HepG2 (cell line): Measurements from ENCODE around the gene SLC16A4. TPM values are rescaled to one million over a fixed set of nuclear protein-coding genes. Genes with fewer than 3 reads are reported as not detected.

Experiments used
- ATAC-seq: fragments of 200-7000 bp; cut with Tn5 transposase; 3 replicates; pipeline ENCODE4 v1.9.1; 2020; ENCODE audit warnings: mild to moderate bottlenecking, moderate library complexity
- BruUV-seq: library from RNA; stranded (reverse); fragments of 400-500 nt; replicated peaks from 2 replicates; lab custom pipeline; 2021; lab: Mats Ljungman, UMichigan
- CTCF ChIA-PET: fragments of 300-600 bp; formaldehyde crosslinking; extraction: SDS; loops from one replicate; lab custom pipeline; 2021; ENCODE audit warnings: low total read pairs, inconsistent platforms, low intra/inter-chr PET ratio; lab: Yijun Ruan, JAX
- POLR2A ChIA-PET: fragments of 350-600 bp; sonication (Branson Sonifier 250); formaldehyde crosslinking; loops from one replicate; lab custom pipeline; 2020; ENCODE audit warnings: antibody characterized with exemption, inconsistent platforms; lab: Yijun Ruan, JAX
- DNase-seq: peaks from one replicate; pipeline ENCODE4 v3.0.0-alpha.2; 2015; ENCODE audit warnings: low spot score
- FAIRE-seq: peaks from 3 replicates; lab custom pipeline; 2011; peaks lifted over from hg19 to GRCh38; lab: Jason Lieb, UNC
- H2AFZ ChIP-seq: one replicate; pipeline ENCODE4 v1.6.1; 2011; ENCODE audit warnings: low read length, inconsistent platforms
- H3K27ac ChIP-seq: fragments of 300-600 bp; 3 replicates; pipeline ENCODE4 v1.8.0; 2011; ENCODE audit warnings: mixed run types, mild to moderate bottlenecking, mixed read lengths, low read length, inconsistent platforms; ENCODE audit not compliant: insufficient read depth; ENCODE audit errors: extremely low read length
- H3K27me3 ChIP-seq, 2 experiments: fragments of 200-600 bp in 1 of 2; 2 replicates in 1 of 2; 3 replicates in 1 of 2; pipeline versions ENCODE4 v1.6.0 to v1.8.0; 2011; ENCODE audit warnings: low read length in 2 of 2, mild to moderate bottlenecking in 2 of 2, moderate library complexity in 2 of 2, inconsistent platforms in 1 of 2; ENCODE audit not compliant: insufficient read depth in 2 of 2, control insufficient read depth in 1 of 2
- H3K36me3 ChIP-seq, 2 experiments: fragments of 200-600 bp in 1 of 2; replicated peaks in 1 of 2; 2 replicates in 1 of 2; 3 replicates in 1 of 2; pipeline versions ENCODE4 v1.5.1 to v1.8.0; 2011; ENCODE audit warnings: low read length in 2 of 2, inconsistent platforms in 1 of 2; ENCODE audit not compliant: insufficient read depth in 2 of 2, control insufficient read depth in 1 of 2
- H3K4me1 ChIP-seq: 2 replicates; pipeline ENCODE4 v1.5.1; 2012; ENCODE audit warnings: low read length, inconsistent platforms; ENCODE audit not compliant: insufficient read depth
- H3K4me2 ChIP-seq: 2 replicates; pipeline ENCODE4 v1.6.0; 2011; ENCODE audit warnings: low read depth, low read length, inconsistent platforms
- H3K4me3 ChIP-seq, 3 experiments: fragments of 200-600 bp in 1 of 3; sonication (generic), shearing (Covaris generic) in 1 of 3; replicated peaks in 1 of 3; 2 replicates each; pipeline ENCODE4 v1.5.1; 2011 to 2016; ENCODE audit warnings: low read length in 3 of 3, inconsistent platforms in 2 of 3, low read depth in 2 of 3, mild to moderate bottlenecking in 2 of 3, control low read depth in 1 of 3, mixed read lengths in 1 of 3; ENCODE audit not compliant: insufficient read depth in 1 of 3
- H3K79me2 ChIP-seq: one replicate; pipeline ENCODE4 v1.6.1; 2011; ENCODE audit warnings: low read length, inconsistent platforms; ENCODE audit not compliant: insufficient read depth
- H3K9ac ChIP-seq: 2 replicates; pipeline ENCODE4 v1.6.0; 2011; ENCODE audit warnings: mild to moderate bottlenecking, low read depth, low read length, inconsistent platforms; ENCODE audit not compliant: insufficient read depth
- H3K9me3 ChIP-seq: 2 replicates; pipeline ENCODE4 v1.5.1; 2012; ENCODE audit warnings: mild to moderate bottlenecking, low read length
- H4K20me1 ChIP-seq: 2 replicates; pipeline ENCODE4 v1.6.0; 2011; ENCODE audit warnings: inconsistent platforms, mild to moderate bottlenecking, low read length, moderate library complexity; ENCODE audit not compliant: insufficient read depth
- AHR ChIP-seq: IDR thresholded peaks from 2 replicates; pipeline ENCODE4 v1.6.1; 2018; ENCODE audit warnings: missing genetic modification reagents, missing compliant biosample characterization
- GABPB1 ChIP-seq: IDR thresholded peaks from 2 replicates; pipeline ENCODE4 v1.6.1; 2016; ENCODE audit warnings: mild to moderate bottlenecking, missing genetic modification reagents, moderate library complexity, missing compliant biosample characterization
- PHF21A ChIP-seq: sonication (generic); formaldehyde crosslinking; IDR thresholded peaks from 2 replicates; pipeline ENCODE4 v1.5.0; 2020; ENCODE audit warnings: mild to moderate bottlenecking, missing genetic modification reagents
- RARG ChIP-seq: sonication (generic); formaldehyde crosslinking; IDR thresholded peaks from 2 replicates; pipeline ENCODE4 v1.4.0; 2020; ENCODE audit warnings: low read depth, mild to moderate bottlenecking, missing genetic modification reagents
- TBX3 ChIP-seq: fragments of 450-650 bp; IDR thresholded peaks from 2 replicates; pipeline ENCODE4 v1.6.1; 2017; ENCODE audit warnings: antibody characterized with exemption, mild to moderate bottlenecking, inconsistent platforms, borderline replicate concordance
- ZIK1 ChIP-seq: sonication (generic); formaldehyde crosslinking; IDR thresholded peaks from 2 replicates; pipeline ENCODE4 v1.5.0; 2020; ENCODE audit warnings: mild to moderate bottlenecking, low read depth, missing genetic modification reagents, borderline replicate concordance
- ZNF225 ChIP-seq: sonication (generic); formaldehyde crosslinking; IDR thresholded peaks from 2 replicates; pipeline ENCODE4 v1.4.0; 2020; ENCODE audit warnings: mild to moderate bottlenecking, missing genetic modification reagents
- WGBS: methylation state at CpG from one replicate; pipeline ENCODE4 v1.1.6; 2017; ENCODE audit warnings: low lambda C conversion rate; 5-methylcytosine and 5-hydroxymethylcytosine counted together
- in situ Hi-C: cut with HindIII; loops from 2 replicates; pipeline ENCODE4 v1.10.0; 2017; ENCODE audit warnings: low pct_unique_long_range_greater_than_20kb; ENCODE audit not compliant: extremely low pct_ligation_motif_present
- intact Hi-C: fragments of 100-400 bp; cut with micrococcal nuclease; formaldehyde crosslinking; loops from one replicate; pipeline ENCODE4 v1.10.0; 2022; ENCODE audit not compliant: unreplicated experiment
- polyA plus RNA-seq, 8 experiments: library from polyadenylated mRNA; depleted of rRNA in 3 of 8; stranded (reverse) in 7 of 8; unstranded in 1 of 8; fragments of >200 nt; fragmentation: Illumina TruSeq in 4 of 8; extraction: Trizol in 4 of 8; gene quantifications; 2 replicates each; pipeline versions ENCODE4 v1.2.1 to v1.2.3, GENCODE V29; 2011 to 2016; ENCODE audit warnings: low read depth in 4 of 8, missing spikeins in 1 of 8, mixed read lengths in 1 of 8; ENCODE audit not compliant: insufficient read depth in 1 of 8
- total RNA-seq, 5 experiments: library from RNA; depleted of rRNA; stranded (reverse); fragments of >200 nt; fragmentation: Illumina TruSeq; extraction: Trizol; gene quantifications; 2 replicates each; pipeline ENCODE4 v1.2.3, GENCODE V29; 2016; ENCODE audit warnings: low read depth in 1 of 5
- TF ChIP-seq, protein P1 (sequence below): sonication (generic); formaldehyde crosslinking; IDR thresholded peaks from 2 replicates; pipeline ENCODE4; 2020; ENCODE audit warnings: missing genetic modification reagents, mild to moderate bottlenecking, borderline replicate concordance
- TF ChIP-seq, protein P2 (sequence below): sonication (generic); formaldehyde crosslinking; IDR thresholded peaks from 2 replicates; pipeline ENCODE4 v1.5.1; 2020; ENCODE audit warnings: mild to moderate bottlenecking, missing genetic modification reagents, moderate library complexity
- TF ChIP-seq, protein P3 (sequence below): sonication (generic); formaldehyde crosslinking; IDR thresholded peaks from 2 replicates; pipeline ENCODE4 v1.5.1; 2020; ENCODE audit warnings: mild to moderate bottlenecking, missing genetic modification reagents

SLC16A4 gene
- total and polyA plus RNA-seq, 2 of the 13 experiments (the other 11 are each of a cell fraction or from before 2014, with no cell fraction given): 1.1 to 1.5 TPM

DNA sequence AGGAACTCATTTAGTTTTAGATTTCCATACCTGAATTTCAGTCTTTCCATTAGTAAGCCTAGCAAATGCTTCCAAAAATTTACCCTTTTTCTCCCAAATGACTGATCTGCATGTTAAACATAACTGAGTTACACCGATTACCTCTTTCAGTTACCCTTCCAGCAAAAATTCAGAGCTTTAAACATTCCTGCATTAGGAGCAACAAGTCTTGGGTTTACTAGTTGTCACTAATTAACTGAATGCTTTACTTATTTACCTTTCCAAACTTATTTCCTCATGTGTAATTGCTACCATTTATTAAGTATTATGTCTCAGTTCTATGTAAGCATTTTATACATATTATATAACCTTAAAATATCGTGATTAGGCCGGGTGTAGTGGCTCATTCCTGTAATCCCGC, 13.6 kb upstream of the SLC16A4 start:
- H2AFZ ChIP-seq: no peak overlapping the region
- no peak overlapping the region for H3K9ac ChIP-seq
- ChIA-PET CTCF (no interaction called here), POLR2A (interaction anchor here (1.3 kb wide), 1 partner anchor 10 kb away, joined by 3 read pairs; no protein-coding TSS in a partner anchor)
- H3K27ac ChIP-seq: no peak overlapping the region
- in situ Hi-C loops: no loop called here
- intact Hi-C loops: no loop called here
- no peaks in the 10 kb centered on the region; a peak in 1 of 5 replicates for H3K27me3 ChIP-seq
- H3K4me1 ChIP-seq: peaks cover 24% of the 10 kb centered on the region
- H3K4me2 ChIP-seq: no peak overlapping the region
- H3K36me3 ChIP-seq: peaks cover 6 to 41% of the 10 kb centered on the region in 2 experiments; a peak in 4 of 5 replicates
- BruUV-seq: no TSS peak
- no peaks in the 10 kb centered on the region for H4K20me1 ChIP-seq
- FAIRE-seq: no peak
- TF ChIP-seq ZIK1 (CRISPR knock-in tag) (no peak), TBX3 (no peak), ZNF225 (no peak), AHR (CRISPR knock-in tag) (no peak)
- ATAC-seq: no peak
- 97% methylated on average over 4 of the region's 4 CpGs for WGBS
- H3K9me3 ChIP-seq: no peaks in the 10 kb centered on the region
- no peak overlapping the region for H3K4me3 ChIP-seq
- DNase-seq: no peak
- peaks cover 21% of the 10 kb centered on the region for H3K79me2 ChIP-seq

DNA sequence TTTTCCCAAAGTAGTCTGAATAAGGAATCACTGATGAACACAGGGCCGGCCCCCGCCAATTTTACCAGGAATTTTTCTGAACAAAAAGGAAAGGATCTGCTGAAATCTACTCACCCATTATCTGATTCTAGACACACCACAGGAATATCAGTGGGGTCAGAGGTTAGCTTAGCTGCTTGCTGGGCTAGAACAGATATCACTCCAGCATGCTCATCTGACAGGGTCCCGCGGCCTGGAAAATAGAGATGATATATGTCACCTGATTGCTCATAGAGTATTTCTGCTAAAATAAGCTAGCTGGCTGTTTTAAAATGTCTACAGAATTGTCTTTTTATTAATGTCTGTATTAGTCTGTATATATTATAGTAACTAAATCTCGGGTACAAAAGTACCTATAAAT, 13.0 kb upstream of the SLC16A4 start:
- H3K27ac ChIP-seq: no peak overlapping the region
- peaks cover 21% of the 10 kb centered on the region for H3K79me2 ChIP-seq
- no peaks in the 10 kb centered on the region for H3K9me3 ChIP-seq
- H3K4me1 ChIP-seq: peaks cover 20% of the 10 kb centered on the region
- peaks cover 6 to 41% of the 10 kb centered on the region in 2 experiments; a peak in 4 of 5 replicates for H3K36me3 ChIP-seq
- in situ Hi-C loops: no loop called here
- ChIA-PET CTCF (no interaction called here), POLR2A (no interaction called here)
- H4K20me1 ChIP-seq: no peaks in the 10 kb centered on the region
- no peak for FAIRE-seq
- H3K4me3 ChIP-seq: no peak overlapping the region
- no peak for ATAC-seq
- H3K27me3 ChIP-seq: no peaks in the 10 kb centered on the region; a peak in 1 of 5 replicates
- 98% methylated on average over 5 of the region's 5 CpGs for WGBS
- no peak overlapping the region for H3K9ac ChIP-seq
- no TSS peak for BruUV-seq
- intact Hi-C loops: no loop called here
- TF ChIP-seq, protein P1, sequence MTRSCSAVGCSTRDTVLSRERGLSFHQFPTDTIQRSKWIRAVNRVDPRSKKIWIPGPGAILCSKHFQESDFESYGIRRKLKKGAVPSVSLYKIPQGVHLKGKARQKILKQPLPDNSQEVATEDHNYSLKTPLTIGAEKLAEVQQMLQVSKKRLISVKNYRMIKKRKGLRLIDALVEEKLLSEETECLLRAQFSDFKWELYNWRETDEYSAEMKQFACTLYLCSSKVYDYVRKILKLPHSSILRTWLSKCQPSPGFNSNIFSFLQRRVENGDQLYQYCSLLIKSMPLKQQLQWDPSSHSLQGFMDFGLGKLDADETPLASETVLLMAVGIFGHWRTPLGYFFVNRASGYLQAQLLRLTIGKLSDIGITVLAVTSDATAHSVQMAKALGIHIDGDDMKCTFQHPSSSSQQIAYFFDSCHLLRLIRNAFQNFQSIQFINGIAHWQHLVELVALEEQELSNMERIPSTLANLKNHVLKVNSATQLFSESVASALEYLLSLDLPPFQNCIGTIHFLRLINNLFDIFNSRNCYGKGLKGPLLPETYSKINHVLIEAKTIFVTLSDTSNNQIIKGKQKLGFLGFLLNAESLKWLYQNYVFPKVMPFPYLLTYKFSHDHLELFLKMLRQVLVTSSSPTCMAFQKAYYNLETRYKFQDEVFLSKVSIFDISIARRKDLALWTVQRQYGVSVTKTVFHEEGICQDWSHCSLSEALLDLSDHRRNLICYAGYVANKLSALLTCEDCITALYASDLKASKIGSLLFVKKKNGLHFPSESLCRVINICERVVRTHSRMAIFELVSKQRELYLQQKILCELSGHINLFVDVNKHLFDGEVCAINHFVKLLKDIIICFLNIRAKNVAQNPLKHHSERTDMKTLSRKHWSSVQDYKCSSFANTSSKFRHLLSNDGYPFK: no peak
- TF ChIP-seq, protein P2, sequence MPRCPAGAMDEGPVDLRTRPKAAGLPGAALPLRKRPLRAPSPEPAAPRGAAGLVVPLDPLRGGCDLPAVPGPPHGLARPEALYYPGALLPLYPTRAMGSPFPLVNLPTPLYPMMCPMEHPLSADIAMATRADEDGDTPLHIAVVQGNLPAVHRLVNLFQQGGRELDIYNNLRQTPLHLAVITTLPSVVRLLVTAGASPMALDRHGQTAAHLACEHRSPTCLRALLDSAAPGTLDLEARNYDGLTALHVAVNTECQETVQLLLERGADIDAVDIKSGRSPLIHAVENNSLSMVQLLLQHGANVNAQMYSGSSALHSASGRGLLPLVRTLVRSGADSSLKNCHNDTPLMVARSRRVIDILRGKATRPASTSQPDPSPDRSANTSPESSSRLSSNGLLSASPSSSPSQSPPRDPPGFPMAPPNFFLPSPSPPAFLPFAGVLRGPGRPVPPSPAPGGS (CRISPR knock-in tag): no peak
- TF ChIP-seq, protein P3, sequence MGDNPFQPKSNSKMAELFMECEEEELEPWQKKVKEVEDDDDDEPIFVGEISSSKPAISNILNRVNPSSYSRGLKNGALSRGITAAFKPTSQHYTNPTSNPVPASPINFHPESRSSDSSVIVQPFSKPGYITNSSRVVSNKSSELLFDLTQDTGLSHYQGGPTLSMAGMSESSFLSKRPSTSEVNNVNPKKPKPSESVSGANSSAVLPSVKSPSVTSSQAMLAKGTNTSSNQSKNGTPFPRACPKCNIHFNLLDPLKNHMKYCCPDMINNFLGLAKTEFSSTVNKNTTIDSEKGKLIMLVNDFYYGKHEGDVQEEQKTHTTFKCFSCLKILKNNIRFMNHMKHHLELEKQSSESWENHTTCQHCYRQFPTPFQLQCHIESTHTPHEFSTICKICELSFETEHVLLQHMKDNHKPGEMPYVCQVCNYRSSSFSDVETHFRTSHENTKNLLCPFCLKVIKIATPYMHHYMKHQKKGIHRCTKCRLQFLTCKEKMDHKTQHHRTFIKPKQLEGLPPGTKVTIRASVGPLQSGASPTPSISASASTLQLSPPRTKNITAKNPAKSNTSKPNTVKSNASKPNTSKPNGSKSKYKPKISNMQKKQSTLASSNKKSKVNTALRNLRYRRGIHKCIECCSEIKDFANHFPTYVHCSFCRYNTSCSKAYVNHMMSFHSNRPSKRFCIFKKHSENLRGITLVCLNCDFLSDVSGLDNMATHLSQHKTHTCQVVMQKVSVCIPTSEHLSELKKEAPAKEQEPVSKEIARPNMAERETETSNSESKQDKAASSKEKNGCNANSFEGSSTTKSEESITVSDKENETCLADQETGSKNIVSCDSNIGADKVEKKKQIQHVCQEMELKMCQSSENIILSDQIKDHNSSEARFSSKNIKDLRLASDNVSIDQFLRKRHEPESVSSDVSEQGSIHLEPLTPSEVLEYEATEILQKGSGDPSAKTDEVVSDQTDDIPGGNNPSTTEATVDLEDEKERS (CRISPR knock-in tag): no peak
- no peak for TF ChIP-seq GABPB1 (CRISPR knock-in tag)
- no peak for TF ChIP-seq PHF21A
- TF ChIP-seq RARG (CRISPR knock-in tag): no peak
- no peak overlapping the region for H3K4me2 ChIP-seq
- no peak for DNase-seq
- H2AFZ ChIP-seq: no peak overlapping the region
